Upper lobe of right lung (tissue), 1 donor: ENCODE results near the gene NFASC. TPM values are rescaled to one million over a fixed set of nuclear protein-coding genes. Genes with fewer than 3 reads are reported as not detected.

Experiments
- ATAC-seq: fragments of 200-7000 bp; cut with Tn5 transposase; one replicate; pipeline ENCODE4 v1.9.1; 2020; ENCODE audit warnings: mild to moderate bottlenecking, moderate library complexity
- DNase-seq: peaks from one replicate; pipeline ENCODE4 v3.0.0-alpha.2; 2020
- H3K27ac ChIP-seq: fragments of 200-600 bp; one replicate; pipeline ENCODE4 v1.8.0; 2022
- H3K27me3 ChIP-seq: fragments of 200-600 bp; one replicate; pipeline ENCODE4 v1.8.0; 2022; ENCODE audit warnings: mild to moderate bottlenecking
- H3K36me3 ChIP-seq: fragments of 200-600 bp; one replicate; pipeline ENCODE4 v1.8.0; 2022
- H3K4me1 ChIP-seq: fragments of 200-600 bp; one replicate; pipeline ENCODE4 v1.8.0; 2022
- H3K4me3 ChIP-seq: fragments of 200-600 bp; one replicate; pipeline ENCODE4 v1.8.0; 2022; ENCODE audit warnings: mild to moderate bottlenecking
- H3K9me3 ChIP-seq: fragments of 200-600 bp; one replicate; pipeline ENCODE4 v1.8.0; 2022
- CTCF ChIP-seq: fragments of 200-600 bp; IDR thresholded peaks from one replicate; pipeline ENCODE4 v1.8.0; 2022; ENCODE audit warnings: antibody characterized with exemption
- intact Hi-C: fragments of 100-400 bp; cut with DNase I; formaldehyde crosslinking; loops from one replicate; pipeline ENCODE4 v1.11.0; 2022
- total RNA-seq: library from RNA; stranded (reverse); fragmentation: NEBNext Ultra II Directional; extraction: Animal tissue kit (Norgen Biotek cat#: 25700); gene quantifications from one replicate; pipeline ENCODE4 v1.2.1, GENCODE V29; 2021
- donor health status: DM: no; HTN: yes; CAD: no; lungs with severe emphysema.

The NFASC gene
- total RNA-seq, 1 donor from 2014 or later: 24.1 TPM

- DNase-seq (no peak), ATAC-seq (no peak)
- H3K36me3 ChIP-seq: no peaks in the 10 kb centered on the region
- H3K4me3 ChIP-seq: no peak overlapping the region
- no peaks in the 10 kb centered on the region for H3K9me3 ChIP-seq
- no peak for TF ChIP-seq CTCF
- no peaks in the 10 kb centered on the region for H3K4me1 ChIP-seq
- H3K27me3 ChIP-seq: no peaks in the 10 kb centered on the region
- no peak overlapping the region for H3K27ac ChIP-seq
- intact Hi-C loops: loop anchor here (10.0 kb wide), 1 partner anchor 86 kb away; no protein-coding TSS in a partner anchor
Observed at GRCh38 chr1:205060746-205061145, 190.1 kb downstream of the NFASC start.

GRCh38 chr1:205061227-205061626, 190.6 kb downstream of the NFASC start:
- Histone ChIP-seq H3K4me3 (no peak overlapping the region), H3K4me1 (no peaks in the 10 kb centered on the region), H3K9me3 (no peaks in the 10 kb centered on the region), H3K27me3 (no peaks in the 10 kb centered on the region), H3K27ac (no peak overlapping the region), H3K36me3 (no peaks in the 10 kb centered on the region)
- no peak for ATAC-seq
- TF ChIP-seq CTCF: no peak
- no peak for DNase-seq
- intact Hi-C loops: loop anchor here (10.0 kb wide), 1 partner anchor 86 kb away; no protein-coding TSS in a partner anchor

GRCh38 chr1:205061665-205062069, 191.0 kb downstream of the NFASC start:
- no peaks in the 10 kb centered on the region for H3K27me3 ChIP-seq
- intact Hi-C loops: loop anchor here (10.0 kb wide), 1 partner anchor 87 kb away; no protein-coding TSS in a partner anchor
- no peak overlapping the region for H3K4me3 ChIP-seq
- DNase-seq (peak; percentile 79), ATAC-seq (peak; percentile 76)
- H3K9me3 ChIP-seq: no peaks in the 10 kb centered on the region
- H3K27ac ChIP-seq: no peak overlapping the region
- no peaks in the 10 kb centered on the region for H3K4me1 ChIP-seq
- no peaks in the 10 kb centered on the region for H3K36me3 ChIP-seq
- TF ChIP-seq CTCF: peak; percentile 78

DNA sequence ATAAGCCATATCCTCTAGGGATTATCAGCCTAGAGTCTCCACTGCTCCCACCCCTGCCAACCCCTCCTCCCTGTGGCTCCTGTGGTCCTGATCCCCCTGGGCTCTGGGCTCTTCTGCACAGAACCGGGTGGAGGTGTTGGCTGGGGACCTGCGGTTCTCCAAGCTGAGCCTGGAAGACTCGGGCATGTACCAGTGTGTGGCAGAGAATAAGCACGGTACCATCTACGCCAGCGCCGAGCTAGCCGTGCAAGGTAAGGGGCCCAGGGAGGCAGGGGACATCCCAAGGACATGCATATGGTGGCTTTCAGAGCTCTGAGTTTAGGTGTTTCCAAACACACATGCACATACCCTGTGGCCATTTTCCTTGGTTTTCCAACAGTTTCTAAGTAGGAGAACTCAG, 191.7 kb downstream of the NFASC start:
- Histone ChIP-seq H3K27ac (no peak overlapping the region), H3K27me3 (no peaks in the 10 kb centered on the region), H3K36me3 (no peaks in the 10 kb centered on the region), H3K9me3 (no peaks in the 10 kb centered on the region), H3K4me3 (no peak overlapping the region), H3K4me1 (no peaks in the 10 kb centered on the region)
- intact Hi-C loops: loop anchor here (10.0 kb wide), 1 partner anchor 88 kb away; no protein-coding TSS in a partner anchor
- DNase-seq: peak; percentile 51
- ATAC-seq: no peak
- no peak for TF ChIP-seq CTCF

- TF ChIP-seq CTCF: no peak
- Histone ChIP-seq H3K36me3 (no peaks in the 10 kb centered on the region), H3K4me1 (no peaks in the 10 kb centered on the region), H3K4me3 (no peak overlapping the region), H3K9me3 (no peaks in the 10 kb centered on the region), H3K27me3 (no peaks in the 10 kb centered on the region), H3K27ac (no peak overlapping the region)
- intact Hi-C loops: loop anchor here (10.0 kb wide), 1 partner anchor 88 kb away; no protein-coding TSS in a partner anchor
- no peak for DNase-seq
- no peak for ATAC-seq
Observed at GRCh38 chr1:205062895-205063294, 192.2 kb downstream of the NFASC start.

DNA sequence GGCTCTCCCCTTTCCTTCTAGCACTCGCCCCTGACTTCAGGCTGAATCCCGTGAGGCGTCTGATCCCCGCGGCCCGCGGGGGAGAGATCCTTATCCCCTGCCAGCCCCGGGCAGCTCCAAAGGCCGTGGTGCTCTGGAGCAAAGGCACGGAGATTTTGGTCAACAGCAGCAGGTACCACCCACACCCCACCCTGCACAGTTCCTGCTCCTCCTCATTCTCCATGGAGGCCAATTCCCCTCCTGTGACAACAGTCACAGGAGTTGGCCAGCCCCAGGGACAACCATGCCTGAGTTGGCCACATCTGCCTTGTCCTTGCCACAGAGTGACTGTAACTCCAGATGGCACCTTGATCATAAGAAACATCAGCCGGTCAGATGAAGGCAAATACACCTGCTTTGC, 193.6 kb downstream of the NFASC start:
- intact Hi-C loops: loop anchor here (10.0 kb wide), 1 partner anchor 90 kb away; no protein-coding TSS in a partner anchor

More for the DNA sequence above, 193.6 kb downstream of the NFASC start:
- Histone ChIP-seq H3K36me3 (no peaks in the 10 kb centered on the region), H3K27ac (no peak overlapping the region), H3K4me1 (no peaks in the 10 kb centered on the region), H3K9me3 (no peaks in the 10 kb centered on the region), H3K4me3 (no peak overlapping the region), H3K27me3 (no peaks in the 10 kb centered on the region)
- no peak for ATAC-seq
- peak; percentile 37 for DNase-seq
- no peak for TF ChIP-seq CTCF
